GM12891 (cell line): ENCODE measurements around the gene NRIP1.

Experiments used
- POLR2AphosphoS5 ChIP-seq: IDR thresholded peaks from 2 replicates; pipeline ENCODE4 v1.6.1; 2011; ENCODE audit warnings: low read depth, low read length, control low read depth
- TAF1 ChIP-seq: IDR thresholded peaks from 2 replicates; pipeline ENCODE4 v1.6.1; 2011; ENCODE audit warnings: low read depth, low read length, control low read depth

- TF ChIP-seq POLR2AphosphoS5 (no peak), TAF1 (no peak)
Measured at GRCh38 chr21:15005391-15005790, 59.4 kb downstream of the NRIP1 start.
